HG03025 (cell line): ENCODE data around the gene GRWD1.

Experiments
- ATAC-seq: cut with Tn5 transposase; IDR thresholded peaks from one replicate; pipeline ENCODE4 v1.9.1; 2021; ENCODE audit warnings: mild to moderate bottlenecking, moderate library complexity; ENCODE audit not compliant: unreplicated experiment, low FRiP score

Gene GRWD1

DNA sequence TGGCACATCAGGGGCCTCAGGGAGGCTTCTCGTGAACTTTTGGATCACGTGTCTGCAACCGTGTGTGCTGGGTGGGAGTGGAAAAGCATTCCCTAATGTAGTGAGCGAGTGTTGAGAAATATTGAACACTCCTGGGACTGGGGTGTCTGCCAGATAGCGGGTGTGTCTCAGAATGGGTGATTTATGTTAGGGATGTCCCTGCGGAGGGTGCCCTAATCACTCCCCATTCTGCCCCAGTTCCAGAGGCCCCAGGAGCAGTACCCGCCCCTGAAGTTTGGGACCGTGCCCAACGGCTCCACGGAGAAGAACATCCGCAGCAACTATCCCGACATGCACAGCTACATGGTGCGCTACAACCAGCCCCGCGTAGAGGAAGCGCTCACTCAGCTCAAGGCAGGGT lies 24.2 kb upstream of the GRWD1 start:
- no peak for ATAC-seq

GRCh38 chr19:48424694-48425219 lies 21.0 kb upstream of the GRWD1 start:
- no peak for ATAC-seq

- no peak for ATAC-seq
These were observed 17.1 kb upstream of the GRWD1 start for GRCh38 chr19:48428670-48429069.

- ATAC-seq: no peak
These were observed 12.4 kb upstream of the GRWD1 start for GRCh38 chr19:48433337-48433736.

DNA sequence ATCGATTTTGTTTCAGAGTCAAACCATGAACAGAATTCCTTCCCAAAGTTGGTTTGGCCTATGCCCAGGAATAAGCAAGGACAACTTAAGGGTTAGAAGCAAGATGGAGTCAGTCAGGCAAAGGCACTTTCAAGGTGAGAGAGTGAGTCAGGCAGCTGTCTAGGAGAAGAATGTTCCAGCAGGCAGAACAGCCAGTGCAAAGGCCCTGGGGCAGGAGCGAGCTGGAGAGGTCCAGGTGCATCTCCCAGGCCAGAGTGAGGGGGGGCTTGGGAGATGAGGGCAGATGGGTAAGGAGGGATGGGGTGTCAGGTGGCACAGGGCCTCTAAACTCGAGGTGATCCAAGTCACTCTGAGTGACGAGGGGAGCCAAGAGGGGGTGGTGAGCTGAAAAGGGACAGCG lies 9.2 kb upstream of the GRWD1 start:
- no peak for ATAC-seq

DNA sequence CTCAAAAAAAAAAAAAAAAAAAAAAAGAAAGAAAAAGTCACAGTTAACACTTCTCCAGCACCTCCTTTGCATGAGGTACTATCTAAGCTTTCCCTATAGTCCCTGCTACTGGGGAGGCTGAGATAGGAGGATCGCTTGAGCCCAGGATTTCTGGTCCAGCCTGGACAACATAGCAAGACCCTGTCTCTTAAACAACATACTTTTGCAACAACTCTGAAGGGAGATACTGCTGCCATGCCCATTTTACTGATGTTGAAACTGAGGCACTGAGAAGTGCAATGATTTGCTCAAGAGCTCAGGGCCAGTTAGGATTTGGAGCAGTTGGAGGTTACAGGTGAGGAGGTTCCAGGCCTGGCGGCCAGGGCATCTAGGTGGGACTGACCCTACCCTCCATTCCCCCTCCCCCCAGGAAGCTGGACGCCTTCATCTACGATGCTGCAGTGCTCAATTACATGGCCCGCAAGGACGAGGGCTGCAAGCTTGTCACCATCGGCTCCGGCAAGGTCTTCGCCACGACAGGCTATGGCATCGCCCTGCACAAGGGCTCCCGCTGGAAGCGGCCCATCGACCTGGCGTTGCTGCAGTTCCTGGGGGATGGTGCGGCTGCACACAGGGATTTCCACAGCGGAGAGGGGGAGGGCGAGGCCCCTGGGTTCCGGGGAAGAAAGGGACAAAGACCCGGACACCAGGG lies 4.3 kb upstream of the GRWD1 start:
- no peak for ATAC-seq

DNA sequence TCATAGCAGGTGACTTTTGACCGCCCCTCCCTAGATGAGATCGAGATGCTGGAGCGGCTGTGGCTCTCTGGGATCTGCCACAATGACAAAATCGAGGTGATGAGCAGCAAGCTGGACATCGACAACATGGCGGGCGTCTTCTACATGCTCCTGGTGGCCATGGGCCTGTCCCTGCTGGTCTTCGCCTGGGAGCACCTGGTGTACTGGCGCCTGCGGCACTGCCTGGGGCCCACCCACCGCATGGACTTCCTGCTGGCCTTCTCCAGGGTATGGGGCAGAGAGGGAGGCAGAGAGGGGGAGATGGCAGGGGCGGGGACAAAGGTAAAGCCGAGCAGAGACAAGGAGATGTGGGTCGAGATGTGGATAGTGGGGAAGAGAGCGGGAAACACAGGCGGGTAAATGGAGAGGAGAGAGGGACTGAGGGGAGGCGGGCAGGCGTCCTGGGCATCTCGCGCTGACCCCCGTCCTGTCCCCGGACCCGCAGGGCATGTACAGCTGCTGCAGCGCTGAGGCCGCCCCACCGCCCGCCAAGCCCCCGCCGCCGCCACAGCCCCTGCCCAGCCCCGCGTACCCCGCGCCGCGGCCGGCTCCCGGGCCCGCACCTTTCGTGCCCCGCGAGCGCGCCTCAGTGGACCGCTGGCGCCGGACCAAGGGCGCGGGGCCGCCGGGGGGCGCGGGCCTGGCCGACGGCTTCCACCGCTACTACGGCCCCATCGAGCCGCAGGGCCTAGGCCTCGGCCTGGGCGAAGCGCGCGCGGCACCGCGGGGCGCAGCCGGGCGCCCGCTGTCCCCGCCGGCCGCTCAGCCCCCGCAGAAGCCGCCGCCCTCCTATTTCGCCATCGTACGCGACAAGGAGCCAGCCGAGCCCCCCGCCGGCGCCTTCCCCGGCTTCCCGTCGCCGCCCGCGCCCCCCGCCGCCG lies 3.4 kb upstream of the GRWD1 start:
- ATAC-seq: no peak

DNA sequence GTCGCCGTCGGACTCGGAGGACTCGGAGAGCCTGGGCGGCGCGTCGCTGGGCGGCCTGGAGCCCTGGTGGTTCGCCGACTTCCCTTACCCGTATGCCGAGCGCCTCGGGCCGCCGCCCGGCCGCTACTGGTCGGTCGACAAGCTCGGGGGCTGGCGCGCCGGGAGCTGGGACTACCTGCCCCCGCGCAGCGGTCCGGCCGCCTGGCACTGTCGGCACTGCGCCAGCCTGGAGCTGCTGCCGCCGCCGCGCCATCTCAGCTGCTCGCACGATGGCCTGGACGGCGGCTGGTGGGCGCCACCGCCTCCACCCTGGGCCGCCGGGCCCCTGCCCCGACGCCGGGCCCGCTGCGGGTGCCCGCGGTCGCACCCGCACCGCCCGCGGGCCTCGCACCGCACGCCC lies 2.5 kb upstream of the GRWD1 start:
- no peak for ATAC-seq

DNA sequence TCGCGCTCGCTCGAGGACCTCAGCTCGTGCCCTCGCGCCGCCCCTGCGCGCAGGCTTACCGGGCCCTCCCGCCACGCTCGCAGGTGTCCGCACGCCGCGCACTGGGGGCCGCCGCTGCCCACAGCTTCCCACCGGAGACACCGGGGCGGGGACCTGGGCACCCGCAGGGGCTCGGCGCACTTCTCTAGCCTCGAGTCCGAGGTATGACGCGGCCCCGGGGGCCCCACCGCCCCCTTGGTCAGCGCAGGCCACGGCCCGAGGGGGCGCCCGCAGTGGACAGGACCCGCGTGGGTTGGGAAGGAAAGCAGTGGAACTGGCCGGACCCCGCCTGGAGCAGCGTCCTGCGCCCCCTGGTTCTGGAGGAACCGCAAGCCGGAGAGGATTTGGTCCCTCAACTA lies 2.1 kb upstream of the GRWD1 start:
- no peak for ATAC-seq

DNA sequence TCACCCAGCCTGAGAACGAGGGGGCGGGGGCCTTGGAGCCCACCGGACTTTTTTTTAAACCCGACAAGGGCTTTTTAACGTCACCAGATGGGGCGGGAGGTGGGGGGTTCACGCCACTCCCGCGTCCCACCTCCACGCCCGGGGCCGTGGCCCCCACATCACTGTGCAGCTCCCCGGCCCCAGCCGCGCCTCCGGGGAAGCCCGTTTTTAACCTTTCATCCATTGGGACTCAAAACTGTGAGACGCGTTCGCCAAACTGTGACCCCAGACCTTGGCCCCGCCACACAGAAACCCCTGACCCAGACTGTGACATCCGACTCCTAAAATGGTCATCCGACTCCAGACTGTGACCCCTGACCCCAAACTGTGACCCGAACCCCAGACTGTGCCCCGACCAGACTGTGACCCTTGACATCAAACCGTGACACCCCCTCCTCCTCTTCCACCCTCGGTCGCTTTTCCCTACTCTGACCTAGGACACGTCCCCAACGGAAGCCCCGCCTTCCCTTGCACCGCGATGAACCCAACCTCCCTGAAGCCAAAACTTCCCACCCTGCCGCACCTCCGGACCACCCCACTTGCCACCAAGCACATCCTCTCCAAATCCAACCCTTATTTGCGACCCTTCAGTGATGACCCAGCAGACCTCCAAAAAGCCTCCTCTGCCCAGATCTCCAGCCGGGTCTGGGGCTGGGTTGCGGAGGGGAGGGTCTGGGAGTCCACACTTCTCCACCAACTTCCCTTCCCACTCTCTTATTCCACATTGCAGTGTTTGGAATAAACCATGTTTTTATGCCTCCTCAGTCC lies 1.5 kb upstream of the GRWD1 start:
- ATAC-seq: no peak

GRCh38 chr19:48444936-48445200 lies 915 bp upstream of the GRWD1 start:
- ATAC-seq: no peak

- no peak for ATAC-seq
These were observed 552 bp upstream of the GRWD1 start for GRCh38 chr19:48445256-48445605.

GRCh38 chr19:48446579-48446978 lies 796 bp downstream of the GRWD1 start:
- ATAC-seq: no peak

DNA sequence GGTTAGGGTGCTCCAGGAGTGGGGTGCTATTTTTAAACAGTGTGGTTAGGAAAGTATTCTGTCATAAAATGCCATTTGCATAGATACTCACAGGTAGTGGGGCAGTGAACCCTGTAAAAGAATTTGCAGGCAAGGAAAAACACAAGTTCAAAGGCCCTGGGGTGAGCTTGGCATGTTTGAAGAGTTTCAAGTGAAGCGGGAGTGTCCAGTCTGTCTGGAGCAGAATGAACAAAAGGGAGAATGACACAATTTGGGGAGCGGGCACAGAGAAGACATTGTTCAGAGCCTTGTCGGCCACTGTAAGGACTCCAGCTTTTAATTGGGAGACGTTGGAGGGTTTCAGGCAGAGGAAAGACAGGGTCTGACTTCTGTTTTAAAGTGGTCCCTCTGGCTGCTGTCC lies 2.8 kb downstream of the GRWD1 start:
- no peak for ATAC-seq

- ATAC-seq: no peak
These were observed 4.7 kb downstream of the GRWD1 start for GRCh38 chr19:48450441-48450840.

- no peak for ATAC-seq
These were observed 5.1 kb downstream of the GRWD1 start for GRCh38 chr19:48450863-48451262.

DNA sequence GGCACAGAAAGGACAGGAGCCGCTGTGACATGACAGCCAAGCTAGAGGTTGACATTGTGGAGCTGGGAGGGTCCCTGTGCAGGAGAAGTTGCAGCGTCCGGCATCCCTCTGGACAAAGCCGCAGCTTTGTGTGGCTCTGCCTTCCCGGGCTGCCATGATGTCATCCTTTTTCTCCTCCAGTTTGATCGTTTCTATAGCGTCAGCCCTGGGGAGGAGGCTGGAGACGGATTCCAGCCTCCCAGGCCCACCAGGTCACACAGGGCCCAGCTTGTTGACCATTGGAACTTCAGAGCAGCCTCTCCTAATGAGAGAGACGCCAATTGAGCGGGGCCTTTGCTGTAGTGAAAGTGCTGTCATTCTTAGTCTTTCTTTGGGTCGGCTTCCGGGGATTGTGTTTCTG lies 5.8 kb downstream of the GRWD1 start:
- no peak for ATAC-seq

DNA sequence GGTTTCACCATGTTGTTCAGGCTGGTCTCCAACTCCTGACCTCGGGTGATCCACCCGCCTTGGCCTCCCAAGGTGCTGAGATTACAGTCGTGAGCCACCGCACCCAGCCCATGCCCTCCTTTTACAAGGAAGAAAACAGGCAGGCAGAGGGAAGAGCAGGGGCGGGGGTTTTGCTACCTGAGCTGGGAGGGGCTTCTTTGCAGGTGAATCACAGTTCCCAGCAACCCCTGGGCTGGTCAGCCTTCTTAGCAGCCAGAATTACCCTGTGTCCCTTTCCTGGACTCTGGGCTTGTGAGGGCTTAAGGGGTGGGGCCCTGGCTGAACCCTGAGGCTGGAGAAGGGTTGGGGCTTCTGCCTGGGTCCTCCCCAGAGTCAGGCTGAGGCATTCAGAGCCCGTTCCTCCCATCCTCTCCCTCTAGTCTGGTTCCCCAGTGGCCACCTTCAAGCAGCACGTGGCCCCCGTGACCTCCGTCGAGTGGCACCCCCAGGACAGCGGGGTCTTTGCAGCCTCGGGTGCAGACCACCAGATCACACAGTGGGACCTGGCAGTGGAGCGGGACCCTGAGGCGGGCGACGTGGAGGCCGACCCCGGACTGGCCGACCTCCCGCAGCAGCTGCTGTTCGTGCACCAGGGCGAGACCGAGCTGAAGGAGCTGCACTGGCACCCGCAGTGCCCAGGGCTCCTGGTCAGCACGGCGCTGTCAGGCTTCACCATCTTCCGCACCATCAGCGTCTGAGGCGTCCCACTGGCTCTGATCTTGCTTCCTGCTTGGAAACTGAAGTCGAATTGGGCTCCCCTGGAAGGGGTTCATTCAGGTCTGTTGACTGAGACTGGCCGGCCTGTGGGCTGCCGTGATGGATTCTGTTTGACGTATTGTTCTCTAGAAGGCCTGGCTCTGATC lies 6.8 kb downstream of the GRWD1 start:
- ATAC-seq: no peak

GRCh38 chr19:48454150-48454730 lies 8.5 kb downstream of the GRWD1 start:
- no peak for ATAC-seq
